ENCODE results near the gene IRF3.

IRF3 gene

GRCh38 chr19:49615861-49616260 lies 49.8 kb downstream of the IRF3 start:
- DNase-seq = no peak

GRCh38 chr19:49614096-49614833 lies 51.4 kb downstream of the IRF3 start:
- no peak for DNase-seq

GRCh38 chr19:49613374-49613773 lies 52.3 kb downstream of the IRF3 start:
- no peak for DNase-seq
